WTC11 (cell line): ENCODE data around the gene SPTBN4. TPM values are rescaled to one million over a fixed set of nuclear protein-coding genes. Genes with fewer than 3 reads are reported as not detected.

Experiments used
- ATAC-seq: fragments of 200-7000 bp; cut with Tn5 transposase; 2 replicates; pipeline ENCODE4 v1.10.0; 2021; ENCODE audit warnings: mild to moderate bottlenecking, moderate library complexity
- CTCF ChIA-PET: fragments of 300-600 bp; sonication (Branson Sonifier 250); formaldehyde crosslinking; loops from one replicate; lab custom pipeline; 2021; ENCODE audit warnings: antibody characterized with exemption; lab: Charles Lee
- POLR2A ChIA-PET: fragments of 350-600 bp; sonication (Branson Sonifier 250); formaldehyde crosslinking; loops from one replicate; lab custom pipeline; 2021; ENCODE audit warnings: antibody characterized with exemption; lab: Charles Lee
- DNase-seq: peaks from one replicate; pipeline ENCODE4 v3.0.0; 2021; ENCODE audit warnings: low spot score
- H3K27ac Mint-ChIP-seq: 2 replicates; pipeline ENCODE4 v1.8.0; 2021; ENCODE audit warnings: mixed read lengths
- H3K27me3 Mint-ChIP-seq: 2 replicates; pipeline ENCODE4 v1.8.0; 2021; ENCODE audit warnings: low read depth, mild to moderate bottlenecking, moderate library complexity, mixed read lengths
- H3K36me3 Mint-ChIP-seq: 2 replicates; pipeline ENCODE4 v1.8.0; 2021; ENCODE audit warnings: mixed read lengths
- H3K4me1 Mint-ChIP-seq: 2 replicates; pipeline ENCODE4 v1.8.0; 2022; ENCODE audit warnings: mixed read lengths
- H3K4me3 Mint-ChIP-seq: 2 replicates; pipeline ENCODE4 v1.8.0; 2021; ENCODE audit warnings: mild to moderate bottlenecking, moderate library complexity, mixed read lengths
- H3K9me3 Mint-ChIP-seq: 2 replicates; pipeline ENCODE4 v1.8.0; 2021; ENCODE audit warnings: mixed read lengths
- ATF1 ChIP-seq: sonication (generic); formaldehyde crosslinking; IDR thresholded peaks from 2 replicates; pipeline ENCODE4 v1.8.1; 2023; ENCODE audit warnings: mild to moderate bottlenecking, moderate library complexity, missing genetic modification reagents
- EMX1 ChIP-seq: fragments of 250-450 bp; sonication (Bioruptor Pico); IDR thresholded peaks from 2 replicates; pipeline ENCODE4 v1.8.0; 2021; ENCODE audit warnings: mild to moderate bottlenecking
- ESRRA ChIP-seq: sonication (generic); formaldehyde crosslinking; IDR thresholded peaks from 2 replicates; pipeline ENCODE4 v1.8.1; 2022; ENCODE audit warnings: mild to moderate bottlenecking, missing genetic modification reagents, borderline replicate concordance
- GTF2I ChIP-seq: fragments of 250-450 bp; sonication (Bioruptor Pico); conservative IDR thresholded peaks from 2 replicates; pipeline ENCODE4 v1.4.0; 2021; ENCODE audit warnings: mild to moderate bottlenecking
- HMGA2 ChIP-seq: fragments of 250-450 bp; sonication (Bioruptor Pico); IDR thresholded peaks from 2 replicates; pipeline ENCODE4 v1.4.0; 2021; ENCODE audit warnings: mild to moderate bottlenecking, moderate library complexity
- IRF2 ChIP-seq: sonication (generic); formaldehyde crosslinking; IDR thresholded peaks from 2 replicates; pipeline ENCODE4 v1.8.0; 2022; ENCODE audit warnings: low read depth, missing genetic modification reagents, borderline replicate concordance
- MYBL2 ChIP-seq: sonication (generic); formaldehyde crosslinking; IDR thresholded peaks from 2 replicates; pipeline ENCODE4 v1.8.1; 2023; ENCODE audit warnings: mild to moderate bottlenecking, moderate library complexity, missing genetic modification reagents
- ZBTB21 ChIP-seq: sonication (generic); formaldehyde crosslinking; IDR thresholded peaks from 2 replicates; pipeline ENCODE4 v1.8.1; 2023; ENCODE audit warnings: mild to moderate bottlenecking, missing genetic modification reagents, borderline replicate concordance
- ZNF232 ChIP-seq: sonication (generic); formaldehyde crosslinking; IDR thresholded peaks from 2 replicates; pipeline ENCODE4 v1.8.0; 2022; ENCODE audit warnings: mild to moderate bottlenecking, missing genetic modification reagents
- total RNA-seq: library from RNA; stranded (reverse); gene quantifications from 3 replicates; pipeline ENCODE4 v1.2.3, GENCODE V29; 2021
- TF ChIP-seq, protein P1 (sequence below): sonication (generic); formaldehyde crosslinking; IDR thresholded peaks from 2 replicates; pipeline ENCODE4 v1.8.0; 2023; ENCODE audit warnings: missing genetic modification reagents, mild to moderate bottlenecking, borderline replicate concordance
- TF ChIP-seq, protein P2 (sequence below): sonication (generic); formaldehyde crosslinking; IDR thresholded peaks from 2 replicates; pipeline ENCODE4 v1.8.1; 2023; ENCODE audit warnings: mild to moderate bottlenecking, missing genetic modification reagents, moderate library complexity
- TF ChIP-seq, protein P3 (sequence below): sonication (generic); formaldehyde crosslinking; IDR thresholded peaks from 2 replicates; pipeline ENCODE4 v1.8.0; 2022; ENCODE audit warnings: mild to moderate bottlenecking, missing genetic modification reagents
- TF ChIP-seq, protein P4 (sequence below): sonication (generic); formaldehyde crosslinking; IDR thresholded peaks from 2 replicates; pipeline ENCODE4 v1.8.0; 2022; ENCODE audit warnings: mild to moderate bottlenecking, missing genetic modification reagents
- TF ChIP-seq, protein P5 (sequence below): sonication (generic); formaldehyde crosslinking; IDR thresholded peaks from 2 replicates; pipeline ENCODE4 v1.8.1; 2022; ENCODE audit warnings: mild to moderate bottlenecking, moderate library complexity, missing genetic modification reagents
- TF ChIP-seq, protein P6 (sequence below): fragments of 250-450 bp; sonication (Bioruptor Pico); IDR thresholded peaks from 2 replicates; pipeline ENCODE4 v2.1.2; 2022; ENCODE audit warnings: mild to moderate bottlenecking, moderate library complexity
- TF ChIP-seq, protein P7 (sequence below): sonication (generic); formaldehyde crosslinking; IDR thresholded peaks from 2 replicates; pipeline ENCODE4 v1.8.0; 2022; ENCODE audit warnings: mild to moderate bottlenecking, missing genetic modification reagents

The SPTBN4 gene
- total RNA-seq, 1 experiment from 2014 or later, result 2.8 TPM

DNA sequence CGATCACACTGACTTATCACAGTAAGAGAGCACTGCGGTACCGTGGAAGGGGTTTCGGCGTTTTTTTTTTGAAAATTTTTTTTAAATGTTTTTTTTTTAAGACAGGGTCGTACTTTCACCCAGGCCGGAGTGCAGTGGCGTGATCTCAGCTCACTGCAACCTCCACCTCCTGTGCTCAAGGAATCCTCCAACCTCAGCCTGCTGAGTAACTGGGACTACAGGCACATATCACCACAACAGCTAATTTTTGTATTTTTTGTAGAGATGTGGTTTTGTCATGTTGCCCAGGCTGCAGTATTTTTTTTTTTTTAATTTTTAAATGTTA is 153.3 kb downstream of the SPTBN4 start (continued):
- TF ChIP-seq, protein P1, sequence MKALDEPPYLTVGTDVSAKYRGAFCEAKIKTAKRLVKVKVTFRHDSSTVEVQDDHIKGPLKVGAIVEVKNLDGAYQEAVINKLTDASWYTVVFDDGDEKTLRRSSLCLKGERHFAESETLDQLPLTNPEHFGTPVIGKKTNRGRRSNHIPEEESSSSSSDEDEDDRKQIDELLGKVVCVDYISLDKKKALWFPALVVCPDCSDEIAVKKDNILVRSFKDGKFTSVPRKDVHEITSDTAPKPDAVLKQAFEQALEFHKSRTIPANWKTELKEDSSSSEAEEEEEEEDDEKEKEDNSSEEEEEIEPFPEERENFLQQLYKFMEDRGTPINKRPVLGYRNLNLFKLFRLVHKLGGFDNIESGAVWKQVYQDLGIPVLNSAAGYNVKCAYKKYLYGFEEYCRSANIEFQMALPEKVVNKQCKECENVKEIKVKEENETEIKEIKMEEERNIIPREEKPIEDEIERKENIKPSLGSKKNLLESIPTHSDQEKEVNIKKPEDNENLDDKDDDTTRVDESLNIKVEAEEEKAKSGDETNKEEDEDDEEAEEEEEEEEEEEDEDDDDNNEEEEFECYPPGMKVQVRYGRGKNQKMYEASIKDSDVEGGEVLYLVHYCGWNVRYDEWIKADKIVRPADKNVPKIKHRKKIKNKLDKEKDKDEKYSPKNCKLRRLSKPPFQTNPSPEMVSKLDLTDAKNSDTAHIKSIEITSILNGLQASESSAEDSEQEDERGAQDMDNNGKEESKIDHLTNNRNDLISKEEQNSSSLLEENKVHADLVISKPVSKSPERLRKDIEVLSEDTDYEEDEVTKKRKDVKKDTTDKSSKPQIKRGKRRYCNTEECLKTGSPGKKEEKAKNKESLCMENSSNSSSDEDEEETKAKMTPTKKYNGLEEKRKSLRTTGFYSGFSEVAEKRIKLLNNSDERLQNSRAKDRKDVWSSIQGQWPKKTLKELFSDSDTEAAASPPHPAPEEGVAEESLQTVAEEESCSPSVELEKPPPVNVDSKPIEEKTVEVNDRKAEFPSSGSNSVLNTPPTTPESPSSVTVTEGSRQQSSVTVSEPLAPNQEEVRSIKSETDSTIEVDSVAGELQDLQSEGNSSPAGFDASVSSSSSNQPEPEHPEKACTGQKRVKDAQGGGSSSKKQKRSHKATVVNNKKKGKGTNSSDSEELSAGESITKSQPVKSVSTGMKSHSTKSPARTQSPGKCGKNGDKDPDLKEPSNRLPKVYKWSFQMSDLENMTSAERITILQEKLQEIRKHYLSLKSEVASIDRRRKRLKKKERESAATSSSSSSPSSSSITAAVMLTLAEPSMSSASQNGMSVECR (CRISPR knock-in tag), result no peak
- TF ChIP-seq ATF1 (no peak), MYBL2 (CRISPR knock-in tag) (no peak), GTF2I (CRISPR knock-in tag) (no peak), HMGA2 (CRISPR knock-in tag) (no peak)
- TF ChIP-seq, protein P2, sequence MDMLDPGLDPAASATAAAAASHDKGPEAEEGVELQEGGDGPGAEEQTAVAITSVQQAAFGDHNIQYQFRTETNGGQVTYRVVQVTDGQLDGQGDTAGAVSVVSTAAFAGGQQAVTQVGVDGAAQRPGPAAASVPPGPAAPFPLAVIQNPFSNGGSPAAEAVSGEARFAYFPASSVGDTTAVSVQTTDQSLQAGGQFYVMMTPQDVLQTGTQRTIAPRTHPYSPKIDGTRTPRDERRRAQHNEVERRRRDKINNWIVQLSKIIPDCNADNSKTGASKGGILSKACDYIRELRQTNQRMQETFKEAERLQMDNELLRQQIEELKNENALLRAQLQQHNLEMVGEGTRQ, result no peak

DNA sequence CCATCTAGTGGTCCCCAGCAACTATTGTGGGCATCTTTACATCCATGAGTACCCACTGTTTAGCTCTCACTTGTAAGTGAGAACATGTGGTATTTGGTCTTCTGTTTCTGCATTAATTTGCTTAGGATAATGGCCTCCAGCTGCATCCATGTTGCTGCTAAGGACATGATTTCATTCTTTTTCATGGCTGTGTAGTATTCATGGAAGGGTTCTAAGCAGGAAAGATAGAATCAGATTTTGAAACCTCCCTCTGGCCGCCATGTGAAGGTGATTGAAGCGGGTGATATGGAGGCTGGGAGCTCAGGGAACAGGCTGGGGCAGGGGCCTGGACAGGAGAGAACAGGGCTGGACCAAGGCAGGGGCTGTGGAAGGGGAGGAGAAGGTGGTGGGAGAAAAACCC is 154.5 kb downstream of the SPTBN4 start:
- ChIA-PET CTCF (interaction anchor here (0.6 to 1.2 kb wide), 5 partner anchors 14 to 1630 kb away, joined by 3 to 4 read pairs (median 3); no protein-coding TSS in a partner anchor), POLR2A (interaction anchor here (0.6 kb wide), 1 partner anchor 1218 kb away, joined by 4 read pairs; no protein-coding TSS in a partner anchor)
- ATAC-seq, result no peak
- TF ChIP-seq ESRRA (no peak), ZNF232 (CRISPR knock-in tag) (no peak), HMGA2 (CRISPR knock-in tag) (no peak)
- TF ChIP-seq, protein P3, sequence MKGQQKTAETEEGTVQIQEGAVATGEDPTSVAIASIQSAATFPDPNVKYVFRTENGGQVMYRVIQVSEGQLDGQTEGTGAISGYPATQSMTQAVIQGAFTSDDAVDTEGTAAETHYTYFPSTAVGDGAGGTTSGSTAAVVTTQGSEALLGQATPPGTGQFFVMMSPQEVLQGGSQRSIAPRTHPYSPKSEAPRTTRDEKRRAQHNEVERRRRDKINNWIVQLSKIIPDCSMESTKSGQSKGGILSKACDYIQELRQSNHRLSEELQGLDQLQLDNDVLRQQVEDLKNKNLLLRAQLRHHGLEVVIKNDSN (CRISPR knock-in tag), result no peak
- TF ChIP-seq, protein P4, sequence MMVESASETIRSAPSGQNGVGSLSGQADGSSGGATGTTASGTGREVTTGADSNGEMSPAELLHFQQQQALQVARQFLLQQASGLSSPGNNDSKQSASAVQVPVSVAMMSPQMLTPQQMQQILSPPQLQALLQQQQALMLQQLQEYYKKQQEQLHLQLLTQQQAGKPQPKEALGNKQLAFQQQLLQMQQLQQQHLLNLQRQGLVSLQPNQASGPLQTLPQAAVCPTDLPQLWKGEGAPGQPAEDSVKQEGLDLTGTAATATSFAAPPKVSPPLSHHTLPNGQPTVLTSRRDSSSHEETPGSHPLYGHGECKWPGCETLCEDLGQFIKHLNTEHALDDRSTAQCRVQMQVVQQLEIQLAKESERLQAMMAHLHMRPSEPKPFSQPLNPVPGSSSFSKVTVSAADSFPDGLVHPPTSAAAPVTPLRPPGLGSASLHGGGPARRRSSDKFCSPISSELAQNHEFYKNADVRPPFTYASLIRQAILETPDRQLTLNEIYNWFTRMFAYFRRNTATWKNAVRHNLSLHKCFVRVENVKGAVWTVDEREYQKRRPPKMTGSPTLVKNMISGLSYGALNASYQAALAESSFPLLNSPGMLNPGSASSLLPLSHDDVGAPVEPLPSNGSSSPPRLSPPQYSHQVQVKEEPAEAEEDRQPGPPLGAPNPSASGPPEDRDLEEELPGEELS (CRISPR knock-in tag), result no peak
- Mint-ChIP-seq H3K4me3 (no peak overlapping the region), H3K36me3 (peaks cover 43% of the 10 kb centered on the region), H3K4me1 (peaks cover 19% of the 10 kb centered on the region), H3K27me3 (no peaks in the 10 kb centered on the region; the same call in 1 of the 2 replicates), H3K27ac (no peak overlapping the region), H3K9me3 (no peaks in the 10 kb centered on the region)
- no peak for DNase-seq

DNA sequence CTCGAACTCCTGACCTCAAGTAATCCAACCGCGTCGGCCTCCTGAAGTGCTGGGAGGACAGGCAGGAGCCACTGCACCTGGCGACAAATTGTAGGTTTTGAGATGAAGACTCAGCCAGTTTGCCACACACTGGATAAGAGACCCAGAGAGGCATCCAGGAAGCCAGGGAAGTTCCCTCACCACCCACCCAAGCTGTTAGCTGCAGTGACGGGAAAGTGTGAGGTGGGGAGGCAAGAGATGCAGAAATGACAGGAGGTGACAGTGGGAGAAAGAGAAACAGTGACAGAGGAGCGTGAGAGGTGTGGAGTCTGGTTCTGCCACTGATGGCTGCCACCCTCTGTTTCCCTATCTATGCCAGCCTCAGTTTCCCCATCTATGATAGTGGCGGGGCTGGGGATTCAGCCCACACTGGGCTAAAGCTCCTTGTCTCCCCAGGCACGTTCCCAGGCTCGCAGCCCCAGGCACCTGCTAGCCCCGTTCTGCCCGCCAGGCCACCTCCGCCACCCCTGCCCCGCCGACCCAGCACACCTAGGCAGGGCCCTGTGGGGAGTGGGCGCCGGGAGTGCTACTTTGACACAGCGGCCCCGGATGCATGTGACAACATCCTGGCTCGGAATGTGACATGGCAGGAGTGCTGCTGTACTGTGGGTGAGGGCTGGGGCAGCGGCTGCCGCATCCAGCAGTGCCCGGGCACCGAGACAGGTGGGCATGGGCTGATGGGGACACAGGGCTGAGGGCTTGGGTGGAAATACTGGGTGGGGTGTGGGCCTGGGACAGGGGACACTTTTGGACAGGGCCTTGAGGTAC is 155.4 kb downstream of the SPTBN4 start:
- peaks cover 19% of the 10 kb centered on the region for H3K4me1 Mint-ChIP-seq
- DNase-seq, result no peak
- peaks cover 42% of the 10 kb centered on the region for H3K36me3 Mint-ChIP-seq
- ChIA-PET CTCF (interaction anchor here (1.0 to 3.9 kb wide), 5 partner anchors 7 to 184 kb away, joined by 3 to 50 read pairs (median 9); no protein-coding TSS in a partner anchor), POLR2A (no interaction called here)
- ATAC-seq, result no peak
- no peaks in the 10 kb centered on the region; the same call in 1 of the 2 replicates for H3K27me3 Mint-ChIP-seq
- H3K9me3 Mint-ChIP-seq, result no peaks in the 10 kb centered on the region
- no peak overlapping the region for H3K27ac Mint-ChIP-seq
- TF ChIP-seq IRF2 (CRISPR knock-in tag), result no peak
- TF ChIP-seq, protein P5, sequence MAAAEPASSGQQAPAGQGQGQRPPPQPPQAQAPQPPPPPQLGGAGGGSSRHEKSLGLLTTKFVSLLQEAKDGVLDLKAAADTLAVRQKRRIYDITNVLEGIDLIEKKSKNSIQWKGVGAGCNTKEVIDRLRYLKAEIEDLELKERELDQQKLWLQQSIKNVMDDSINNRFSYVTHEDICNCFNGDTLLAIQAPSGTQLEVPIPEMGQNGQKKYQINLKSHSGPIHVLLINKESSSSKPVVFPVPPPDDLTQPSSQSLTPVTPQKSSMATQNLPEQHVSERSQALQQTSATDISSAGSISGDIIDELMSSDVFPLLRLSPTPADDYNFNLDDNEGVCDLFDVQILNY, result no peak
- TF ChIP-seq, protein P1 (CRISPR knock-in tag), result no peak
- TF ChIP-seq ZBTB21, result no peak
- TF ChIP-seq GTF2I (CRISPR knock-in tag), result no peak
- TF ChIP-seq, protein P6, sequence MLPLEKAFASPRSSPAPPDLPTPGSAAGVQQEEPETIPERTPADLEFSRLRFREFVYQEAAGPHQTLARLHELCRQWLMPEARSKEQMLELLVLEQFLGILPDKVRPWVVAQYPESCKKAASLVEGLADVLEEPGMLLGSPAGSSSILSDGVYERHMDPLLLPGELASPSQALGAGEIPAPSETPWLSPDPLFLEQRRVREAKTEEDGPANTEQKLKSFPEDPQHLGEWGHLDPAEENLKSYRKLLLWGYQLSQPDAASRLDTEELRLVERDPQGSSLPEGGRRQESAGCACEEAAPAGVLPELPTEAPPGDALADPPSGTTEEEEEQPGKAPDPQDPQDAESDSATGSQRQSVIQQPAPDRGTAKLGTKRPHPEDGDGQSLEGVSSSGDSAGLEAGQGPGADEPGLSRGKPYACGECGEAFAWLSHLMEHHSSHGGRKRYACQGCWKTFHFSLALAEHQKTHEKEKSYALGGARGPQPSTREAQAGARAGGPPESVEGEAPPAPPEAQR (CRISPR knock-in tag), result no peak
- TF ChIP-seq, protein P7, sequence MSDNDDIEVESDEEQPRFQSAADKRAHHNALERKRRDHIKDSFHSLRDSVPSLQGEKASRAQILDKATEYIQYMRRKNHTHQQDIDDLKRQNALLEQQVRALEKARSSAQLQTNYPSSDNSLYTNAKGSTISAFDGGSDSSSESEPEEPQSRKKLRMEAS (CRISPR knock-in tag), result no peak
- TF ChIP-seq EMX1 (CRISPR knock-in tag), result no peak
- no peak overlapping the region for H3K4me3 Mint-ChIP-seq
